Thoracic aorta (tissue), 2 donors: ENCODE results near the gene CYP4F3. TPM values are rescaled to one million over a fixed set of nuclear protein-coding genes. Genes with fewer than 3 reads are reported as not detected.

ENCODE experiments used
- ATAC-seq: fragments of 150-250 bp; one replicate; pipeline ENCODE4 v1.8.0; 2017; ENCODE audit warnings: low read depth; ENCODE audit not compliant: insufficient number of reproducible peaks, low FRiP score
- DNase-seq: peaks from one replicate; pipeline ENCODE4 v3.0.0-alpha.2; 2020; ENCODE audit warnings: low spot score
- H3K27ac ChIP-seq, 2 donors: fragments of 200-600 bp; sonication (generic); 1 replicate in 1 of 2; 2 replicates in 1 of 2; pipeline ENCODE4 v1.5.1; 2016; ENCODE audit warnings: mild to moderate bottlenecking in 2 of 2, moderate library complexity in 2 of 2
- H3K27me3 ChIP-seq: fragments of 200-600 bp; sonication (generic); replicated peaks from 2 replicates; pipeline ENCODE4 v1.6.0; 2016; ENCODE audit warnings: mild to moderate bottlenecking; ENCODE audit not compliant: insufficient read depth
- H3K36me3 ChIP-seq: fragments of 200-600 bp; sonication (generic); one replicate; pipeline ENCODE4 v1.5.1; 2016
- H3K4me1 ChIP-seq, 2 donors: fragments of 200-600 bp; sonication (generic); 1 replicate in 1 of 2; 2 replicates in 1 of 2; pipeline versions ENCODE4 v1.5.1 to v1.6.0; 2016; ENCODE audit warnings: low read depth in 2 of 2, mild to moderate bottlenecking in 1 of 2; ENCODE audit not compliant: control insufficient read depth in 1 of 2
- H3K4me3 ChIP-seq: fragments of 200-600 bp; sonication (generic); 2 replicates; pipeline ENCODE4 v1.5.1; 2016; ENCODE audit warnings: mild to moderate bottlenecking
- H3K9me3 ChIP-seq: fragments of 200-600 bp; sonication (generic); 2 replicates; pipeline ENCODE4 v1.5.1; 2016
- CTCF ChIP-seq: fragments of 200-600 bp; sonication (generic); IDR thresholded peaks from one replicate; pipeline ENCODE4 v1.5.1; 2019; ENCODE audit warnings: antibody characterized with exemption
- total RNA-seq, 2 donors: library from RNA; depleted of rRNA; stranded (reverse); fragments of >200 nt; gene quantifications; one replicate each; pipeline versions ENCODE4 v1.1.0 to v1.2.3, GENCODE V29; 2016

The CYP4F3 gene
- total RNA-seq, 2 donors from 2014 or later: 1.4 TPM; not detected in 1

GRCh38 chr19:15640904-15641597 is 354 bp downstream of the CYP4F3 start:
- TF ChIP-seq CTCF: no peak

DNA sequence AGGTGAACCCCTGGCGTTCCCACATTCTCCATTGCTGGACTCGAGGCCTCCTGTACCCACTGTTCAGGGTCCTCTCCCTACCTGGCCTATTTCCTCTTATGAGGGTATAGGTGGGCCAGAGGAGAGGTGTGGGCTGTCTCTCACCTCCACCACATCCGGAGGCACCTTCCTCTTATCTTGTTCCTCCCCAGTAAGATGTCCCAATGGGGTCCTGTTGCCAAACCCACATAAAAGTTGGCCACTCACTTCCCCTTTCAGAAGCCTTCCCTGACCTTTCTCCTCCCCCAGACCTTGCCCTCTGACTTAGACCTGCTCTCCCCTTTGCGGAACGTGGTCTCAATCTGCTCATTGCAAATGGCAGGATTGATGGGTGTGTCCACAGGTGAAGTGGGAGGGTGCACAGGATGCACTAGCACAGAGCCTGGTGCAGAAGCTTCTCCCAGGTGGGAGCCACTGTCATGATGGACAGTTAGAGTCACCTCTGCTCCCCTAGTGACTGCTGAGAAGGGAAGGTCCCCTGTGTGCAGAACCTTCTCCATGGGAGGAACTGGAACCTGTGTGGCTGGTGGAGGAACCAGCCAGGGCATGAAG is 1.3 kb downstream of the CYP4F3 start:
- Histone ChIP-seq H3K9me3 (no peaks in the 10 kb centered on the region), H3K27me3 (no peaks in the 10 kb centered on the region), H3K4me1 (no peaks in the 10 kb centered on the region), H3K4me3 (no peak overlapping the region), H3K36me3 (no peaks in the 10 kb centered on the region), H3K27ac (no peak overlapping the region)
- DNase-seq (no peak), ATAC-seq (no peak)
- TF ChIP-seq CTCF: no peak

More at GRCh38 chr19:15640904-15641597, 354 bp downstream of the CYP4F3 start:
- no peak for DNase-seq
- no peak for ATAC-seq
- Histone ChIP-seq H3K36me3 (no peaks in the 10 kb centered on the region), H3K4me1 (no peaks in the 10 kb centered on the region), H3K27ac (no peak overlapping the region), H3K4me3 (no peak overlapping the region), H3K27me3 (no peaks in the 10 kb centered on the region), H3K9me3 (no peaks in the 10 kb centered on the region)

DNA sequence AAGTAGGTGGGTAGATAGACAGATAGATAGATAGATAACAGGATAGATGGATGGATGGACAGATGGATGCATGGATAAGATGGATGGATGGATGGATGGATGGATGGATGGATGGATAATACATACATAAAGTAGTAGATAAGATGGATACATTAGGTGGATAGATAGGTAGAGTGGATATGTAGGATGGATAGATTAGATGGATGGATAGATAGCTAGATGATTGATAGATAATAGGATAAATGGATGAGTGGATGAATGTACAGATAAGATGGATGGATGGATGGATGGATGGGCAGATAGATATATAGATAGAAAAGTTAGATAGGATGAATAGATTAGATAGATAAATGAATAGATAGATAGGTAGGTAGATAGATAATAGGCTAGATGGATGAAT is 2.1 kb downstream of the CYP4F3 start:
- no peak for TF ChIP-seq CTCF
- Histone ChIP-seq H3K4me3 (no peak overlapping the region), H3K9me3 (no peaks in the 10 kb centered on the region), H3K27me3 (no peaks in the 10 kb centered on the region), H3K36me3 (no peaks in the 10 kb centered on the region), H3K27ac (no peak overlapping the region), H3K4me1 (no peaks in the 10 kb centered on the region)
- DNase-seq (no peak), ATAC-seq (no peak)

GRCh38 chr19:15643387-15643786 is 2.7 kb downstream of the CYP4F3 start:
- Histone ChIP-seq H3K27ac (no peak overlapping the region), H3K4me1 (no peaks in the 10 kb centered on the region), H3K4me3 (no peak overlapping the region), H3K9me3 (no peaks in the 10 kb centered on the region), H3K27me3 (no peaks in the 10 kb centered on the region), H3K36me3 (no peaks in the 10 kb centered on the region)
- TF ChIP-seq CTCF: no peak
- no peak for DNase-seq
- no peak for ATAC-seq

- H3K4me3 ChIP-seq: no peak overlapping the region
- ATAC-seq: no peak
- H3K4me1 ChIP-seq: no peaks in the 10 kb centered on the region
- no peak for TF ChIP-seq CTCF
- no peaks in the 10 kb centered on the region for H3K9me3 ChIP-seq
- no peak overlapping the region for H3K27ac ChIP-seq
- H3K36me3 ChIP-seq: no peaks in the 10 kb centered on the region
- no peaks in the 10 kb centered on the region for H3K27me3 ChIP-seq
- DNase-seq: no peak
Observed at GRCh38 chr19:15644066-15644741, 3.5 kb downstream of the CYP4F3 start.
